ENCODE results near the gene FHIT. TPM values are rescaled to one million over a fixed set of nuclear protein-coding genes. Genes with fewer than 3 reads are reported as not detected.

FHIT gene
- total and polyA plus RNA-seq, 8 donors, result 1.8 to 10.6 (median 7.1) TPM

GRCh38 chr3:61110576-61110975, 140.7 kb downstream of the FHIT start:
- TF ChIP-seq POLR2AphosphoS5 (IDR thresholded peaks at IDR 0.05) (no peak), EP300 (IDR thresholded peaks at IDR 0.05) (no peak), CTCF (IDR thresholded peaks at IDR 0.05) (no peak), POLR2A (IDR thresholded peaks at IDR 0.05) (no peak)
- intact Hi-C loops (cut with DNase I; ENCODE audit: low total_unique reads), result no loop called here
- DNase-seq, result no peak
- H3K36me3 ChIP-seq, result no peaks in the 10 kb centered on the region
- H3K27ac ChIP-seq, result no peak overlapping the region
- H3K27me3 ChIP-seq, result no peaks in the 10 kb centered on the region
- no peaks in the 10 kb centered on the region for H3K4me1 ChIP-seq
- no peak overlapping the region for H3K4me3 ChIP-seq
- H3K9me3 ChIP-seq, result no peaks in the 10 kb centered on the region
- 80 to 90% (median 87%) methylated on average over 2 of the region's 2 CpGs for WGBS, 5 donors

- Histone ChIP-seq H3K27me3 (no peaks in the 10 kb centered on the region), H3K36me3 (no peaks in the 10 kb centered on the region), H3K4me3 (no peak overlapping the region), H3K4me1 (no peaks in the 10 kb centered on the region), H3K9me3 (no peaks in the 10 kb centered on the region), H3K27ac (no peak overlapping the region)
- intact Hi-C loops (cut with DNase I; ENCODE audit: low total_unique reads), result no loop called here
- 0 to 93% (median 4%) methylated on average over 1 of the region's 1 CpG for WGBS, 5 donors
- DNase-seq, result no peak
- TF ChIP-seq CTCF (IDR thresholded peaks at IDR 0.05) (no peak), POLR2AphosphoS5 (IDR thresholded peaks at IDR 0.05) (no peak), POLR2A (IDR thresholded peaks at IDR 0.05) (no peak), EP300 (IDR thresholded peaks at IDR 0.05) (no peak)
Observed at GRCh38 chr3:61108247-61109019, 142.8 kb downstream of the FHIT start.

DNA sequence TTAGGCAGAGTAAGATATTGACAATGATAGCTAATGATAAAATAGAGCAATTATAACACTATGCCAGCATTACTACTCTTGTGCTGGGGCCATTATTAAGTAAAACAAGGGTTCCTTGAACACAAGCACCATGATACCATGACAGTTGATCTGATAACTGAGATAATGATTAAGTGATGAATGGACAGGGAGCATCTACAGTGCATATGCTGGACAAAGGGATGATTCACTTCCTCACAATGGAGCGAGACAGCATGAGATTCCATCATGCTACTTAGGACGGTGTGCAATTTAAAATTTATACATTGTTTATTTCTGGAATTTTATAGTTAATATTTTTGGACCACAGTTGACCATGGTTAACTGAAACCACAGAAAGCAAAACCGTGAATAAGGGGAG, 156.6 kb downstream of the FHIT start:
- no peaks in the 10 kb centered on the region for H3K4me1 ChIP-seq
- TF ChIP-seq CTCF (IDR thresholded peaks at IDR 0.05), result no peak
- no peak for TF ChIP-seq POLR2A (IDR thresholded peaks at IDR 0.05)
- TF ChIP-seq POLR2AphosphoS5 (IDR thresholded peaks at IDR 0.05), result no peak
- no peak for TF ChIP-seq EP300 (IDR thresholded peaks at IDR 0.05)
- no peak overlapping the region for H3K4me3 ChIP-seq
- no peak for DNase-seq
- no peaks in the 10 kb centered on the region for H3K9me3 ChIP-seq
- H3K27me3 ChIP-seq, result no peaks in the 10 kb centered on the region
- H3K36me3 ChIP-seq, result no peaks in the 10 kb centered on the region
- H3K27ac ChIP-seq, result no peak overlapping the region
- intact Hi-C loops (cut with DNase I; ENCODE audit: low total_unique reads), result no loop called here
- 85 to 93% (median 93%) methylated on average over 3 of the region's 3 CpGs for WGBS, 5 donors

GRCh38 chr3:61093364-61093763, 157.9 kb downstream of the FHIT start:
- no peaks in the 10 kb centered on the region for H3K4me1 ChIP-seq
- intact Hi-C loops (cut with DNase I; ENCODE audit: low total_unique reads), result no loop called here
- 83 to 95% (median 86%) methylated on average over 2 of the region's 2 CpGs for WGBS, 5 donors
- H3K9me3 ChIP-seq, result no peaks in the 10 kb centered on the region
- no peaks in the 10 kb centered on the region for H3K27me3 ChIP-seq
- no peak overlapping the region for H3K27ac ChIP-seq
- TF ChIP-seq POLR2A (IDR thresholded peaks at IDR 0.05), result no peak
- no peak for TF ChIP-seq POLR2AphosphoS5 (IDR thresholded peaks at IDR 0.05)
- TF ChIP-seq CTCF (IDR thresholded peaks at IDR 0.05), result no peak
- no peak for TF ChIP-seq EP300 (IDR thresholded peaks at IDR 0.05)
- no peak for DNase-seq
- no peaks in the 10 kb centered on the region for H3K36me3 ChIP-seq
- no peak overlapping the region for H3K4me3 ChIP-seq
